SIG-M5 treated with dmso at 0.1 percent for 504 hours (cell line): ENCODE results near the gene SF3A2.
"Not testable (repeated sequence)": the region's sequence is repeated elsewhere in the genome, so short reads cannot be mapped to it uniquely, and the experiment has no call there.

ENCODE experiments used
- DNase-seq: peaks from one replicate; lab custom pipeline; 2025; ENCODE audit not compliant: unreplicated experiment; lab: John Stamatoyannopoulos, UW

Gene SF3A2

GRCh38 chr19:2236314-2237050, at the start of gene SF3A2, which contains the start of gene PLEKHJ1:
TSS of gene SF3A2 (plus strand) at chr19:2236824. CDS start at chr19:2243419, 6,595 bp downstream.
TSS of gene PLEKHJ1 (minus strand) at chr19:2236329. CDS start at chr19:2236248, 81 bp downstream.
- DNase-seq: peak; percentile 92

GRCh38 chr19:2187159-2187558, 49.5 kb upstream of the SF3A2 start:
- no peak for DNase-seq

GRCh38 chr19:2188708-2189385, 47.8 kb upstream of the SF3A2 start:
- DNase-seq: no peak

- DNase-seq: no peak
These were observed 46.7 kb upstream of the SF3A2 start for GRCh38 chr19:2189880-2190279.

GRCh38 chr19:2190848-2191455, 45.7 kb upstream of the SF3A2 start:
- no peak for DNase-seq

GRCh38 chr19:2191456-2192310, 44.9 kb upstream of the SF3A2 start:
- no peak for DNase-seq

- no peak for DNase-seq
These were observed 43.8 kb upstream of the SF3A2 start for GRCh38 chr19:2192862-2193261.

- DNase-seq: no peak
These were observed 42.8 kb upstream of the SF3A2 start for GRCh38 chr19:2193807-2194206.

GRCh38 chr19:2194513-2195078, 42.0 kb upstream of the SF3A2 start:
- no peak for DNase-seq

- DNase-seq: no peak
These were observed 41.3 kb upstream of the SF3A2 start for GRCh38 chr19:2195361-2195760.

GRCh38 chr19:2195914-2196313, 40.7 kb upstream of the SF3A2 start:
- no peak for DNase-seq

- DNase-seq: no peak
These were observed 39.4 kb upstream of the SF3A2 start for GRCh38 chr19:2197270-2197669.

- DNase-seq: no peak
These were observed 38.3 kb upstream of the SF3A2 start for GRCh38 chr19:2198317-2198716.

GRCh38 chr19:2199215-2199614, 37.4 kb upstream of the SF3A2 start:
- no peak for DNase-seq

GRCh38 chr19:2199861-2200623, 36.6 kb upstream of the SF3A2 start:
- DNase-seq: no peak

GRCh38 chr19:2200624-2201294, 35.9 kb upstream of the SF3A2 start:
- not testable (repeated sequence) for DNase-seq

GRCh38 chr19:2201473-2202148, 35.0 kb upstream of the SF3A2 start:
- no peak for DNase-seq

- no peak for DNase-seq
These were observed 34.3 kb upstream of the SF3A2 start for GRCh38 chr19:2202366-2202765.

GRCh38 chr19:2207008-2207407, 29.6 kb upstream of the SF3A2 start:
- no peak for DNase-seq
